Kidney epithelial cell (primary cell): ENCODE results near the gene IL17RA. TPM values are rescaled to one million over a fixed set of nuclear protein-coding genes. Genes with fewer than 3 reads are reported as not detected.

Experiments used
- DNase-seq: peaks from one replicate; pipeline ENCODE4 v3.0.0-alpha.2; 2010; ENCODE audit warnings: low read depth
- H3K27me3 ChIP-seq: 2 replicates; pipeline ENCODE4 v1.6.0; 2011; ENCODE audit warnings: low read length; ENCODE audit not compliant: control insufficient read depth, insufficient read depth
- H3K36me3 ChIP-seq: 2 replicates; pipeline ENCODE4 v1.5.1; 2011; ENCODE audit warnings: low read length; ENCODE audit not compliant: control insufficient read depth, insufficient read depth
- H3K4me3 ChIP-seq: 2 replicates; pipeline ENCODE4 v1.5.1; 2011; ENCODE audit warnings: low read depth, mild to moderate bottlenecking, control low read depth, low read length
- CTCF ChIP-seq: IDR thresholded peaks from 2 replicates; pipeline ENCODE4 v1.5.1; 2011; ENCODE audit warnings: mild to moderate bottlenecking, moderate library complexity, low read length, control low read depth, inconsistent platforms; ENCODE audit not compliant: insufficient read depth, poor library complexity, severe bottlenecking
- total RNA-seq: library from RNA; depleted of rRNA; stranded (reverse); fragments of >200 nt; gene quantifications from 2 replicates; pipeline ENCODE4 v1.2.3, GENCODE V29; 2015

IL17RA gene
- total RNA-seq, 1 donor from 2014 or later, result 11.7 TPM

- TF ChIP-seq CTCF, result no peak
- H3K36me3 ChIP-seq, result no peaks in the 10 kb centered on the region
- H3K4me3 ChIP-seq, result no peak overlapping the region
- H3K27me3 ChIP-seq, result no peaks in the 10 kb centered on the region
- no peak for DNase-seq
These were observed 2.8 kb downstream of the IL17RA start for GRCh38 chr22:17087498-17088131.

GRCh38 chr22:17090550-17090949 is 5.8 kb downstream of the IL17RA start:
- H3K36me3 ChIP-seq, result no peaks in the 10 kb centered on the region
- no peaks in the 10 kb centered on the region for H3K27me3 ChIP-seq
- no peak for TF ChIP-seq CTCF

GRCh38 chr22:17091851-17092250 is 7.1 kb downstream of the IL17RA start:
- no peak for DNase-seq
- no peak for TF ChIP-seq CTCF

More at GRCh38 chr22:17090550-17090949, 5.8 kb downstream of the IL17RA start:
- no peak overlapping the region for H3K4me3 ChIP-seq
- DNase-seq, result no peak

GRCh38 chr22:17093081-17093480 is 8.3 kb downstream of the IL17RA start:
- no peak for TF ChIP-seq CTCF
- H3K36me3 ChIP-seq, result no peaks in the 10 kb centered on the region
- no peak overlapping the region for H3K4me3 ChIP-seq
- no peaks in the 10 kb centered on the region for H3K27me3 ChIP-seq
- no peak for DNase-seq

More at GRCh38 chr22:17091851-17092250, 7.1 kb downstream of the IL17RA start:
- Histone ChIP-seq H3K27me3 (no peaks in the 10 kb centered on the region), H3K36me3 (no peaks in the 10 kb centered on the region), H3K4me3 (no peak overlapping the region)

GRCh38 chr22:17095538-17095937 is 10.7 kb downstream of the IL17RA start:
- no peak for DNase-seq
- peak; percentile 34 for TF ChIP-seq CTCF
- no peaks in the 10 kb centered on the region for H3K36me3 ChIP-seq

GRCh38 chr22:17096071-17096470 is 11.3 kb downstream of the IL17RA start:
- no peaks in the 10 kb centered on the region for H3K36me3 ChIP-seq
- H3K27me3 ChIP-seq, result no peaks in the 10 kb centered on the region
- H3K4me3 ChIP-seq, result no peak overlapping the region
- TF ChIP-seq CTCF, result no peak
- no peak for DNase-seq

More at GRCh38 chr22:17095538-17095937, 10.7 kb downstream of the IL17RA start:
- no peaks in the 10 kb centered on the region for H3K27me3 ChIP-seq
- no peak overlapping the region for H3K4me3 ChIP-seq
